Esophagus squamous epithelium (tissue), 5 donors: Measurements from ENCODE around the gene JPH3. TPM values are rescaled to one million over a fixed set of nuclear protein-coding genes. Genes with fewer than 3 reads are reported as not detected.

Experiments used
- DNase-seq: peaks from one replicate; lab custom pipeline; 2025; lab: John Stamatoyannopoulos, UW
- H3K27ac ChIP-seq, 4 donors: fragments of 200-600 bp; sonication (generic); one replicate each; pipeline ENCODE4 v1.5.1; 2016 to 2019; ENCODE audit warnings: mild to moderate bottlenecking in 1 of 4
- H3K27me3 ChIP-seq, 4 donors: fragments of 200-600 bp; sonication (generic); 1 replicate in 3 of 4; 2 replicates in 1 of 4; pipeline versions ENCODE4 v1.5.1 to v1.6.0; 2017 to 2021; ENCODE audit warnings: antibody characterized with exemption in 1 of 4
- H3K36me3 ChIP-seq, 3 donors: fragments of 200-600 bp; sonication (generic); one replicate each; pipeline ENCODE4 v1.5.1; 2016 to 2019
- H3K4me1 ChIP-seq, 3 donors: fragments of 200-600 bp; sonication (generic); one replicate each; pipeline ENCODE4 v1.5.1; 2017 to 2019
- H3K4me3 ChIP-seq, 4 donors: fragments of 200-600 bp; sonication (generic); 1 replicate in 3 of 4; 2 replicates in 1 of 4; pipeline ENCODE4 v1.5.1; 2016 to 2019; ENCODE audit warnings: mild to moderate bottlenecking in 2 of 4, moderate library complexity in 1 of 4
- H3K9me3 ChIP-seq, 3 donors: fragments of 200-600 bp; sonication (generic); one replicate each; pipeline ENCODE4 v1.5.1; 2016 to 2019
- POLR2A ChIP-seq, 4 donors: fragments of 450-650 bp; IDR thresholded peaks; one replicate each; pipeline ENCODE4 v1.6.1; 2017; ENCODE audit warnings: antibody characterized with exemption in 4 of 4, mild to moderate bottlenecking in 4 of 4, moderate library complexity in 3 of 4
- WGBS, 2 donors: methylation state at CpG; one replicate each; pipeline ENCODE4 v1.1.5; 2018; 5-methylcytosine and 5-hydroxymethylcytosine counted together
- intact Hi-C: fragments of 100-400 bp; cut with DNase I; formaldehyde crosslinking; loops from one replicate; pipeline ENCODE4 v1.15.0; 2022
- total RNA-seq, 4 donors: library from RNA; depleted of rRNA; stranded (reverse); fragments of >200 nt; gene quantifications; one replicate each; pipeline ENCODE4 v1.1.0, GENCODE V29; 2016
- TF ChIP-seq, protein P1 (sequence below), 6 experiments: fragments of 450-650 bp in 4 of 6; fragments of 200-600 bp in 2 of 6; sonication (generic) in 2 of 6; IDR thresholded peaks; one replicate each; pipeline ENCODE4 v1.5.1; 2016 to 2019; ENCODE audit warnings: antibody characterized with exemption in 6 of 6, mild to moderate bottlenecking in 4 of 6, moderate library complexity in 4 of 6
- donor health status: DM: yes; HTN: yes; CAD: no.

JPH3 gene
- total RNA-seq, 4 donors from 2014 or later, result 0.29 to 0.76 (median 0.45) TPM; not detected in 1

- Histone ChIP-seq H3K4me1 (no peaks in the 10 kb centered on the region), H3K9me3 (peaks cover 0 to 18% (median 5%) of the 10 kb centered on the region in 3 donors), H3K27me3 (peaks cover 0 to 88% (median 0%) of the 10 kb centered on the region in 4 donors), H3K36me3 (no peaks in the 10 kb centered on the region), H3K4me3 (no peak overlapping the region), H3K27ac (no peak overlapping the region)
- WGBS, 2 donors, result 18 to 36% methylated on average over 4 to 6 of the region's 7 CpGs
- TF ChIP-seq POLR2A (IDR thresholded peaks at IDR 0.05), result no peak
- TF ChIP-seq, protein P1, sequence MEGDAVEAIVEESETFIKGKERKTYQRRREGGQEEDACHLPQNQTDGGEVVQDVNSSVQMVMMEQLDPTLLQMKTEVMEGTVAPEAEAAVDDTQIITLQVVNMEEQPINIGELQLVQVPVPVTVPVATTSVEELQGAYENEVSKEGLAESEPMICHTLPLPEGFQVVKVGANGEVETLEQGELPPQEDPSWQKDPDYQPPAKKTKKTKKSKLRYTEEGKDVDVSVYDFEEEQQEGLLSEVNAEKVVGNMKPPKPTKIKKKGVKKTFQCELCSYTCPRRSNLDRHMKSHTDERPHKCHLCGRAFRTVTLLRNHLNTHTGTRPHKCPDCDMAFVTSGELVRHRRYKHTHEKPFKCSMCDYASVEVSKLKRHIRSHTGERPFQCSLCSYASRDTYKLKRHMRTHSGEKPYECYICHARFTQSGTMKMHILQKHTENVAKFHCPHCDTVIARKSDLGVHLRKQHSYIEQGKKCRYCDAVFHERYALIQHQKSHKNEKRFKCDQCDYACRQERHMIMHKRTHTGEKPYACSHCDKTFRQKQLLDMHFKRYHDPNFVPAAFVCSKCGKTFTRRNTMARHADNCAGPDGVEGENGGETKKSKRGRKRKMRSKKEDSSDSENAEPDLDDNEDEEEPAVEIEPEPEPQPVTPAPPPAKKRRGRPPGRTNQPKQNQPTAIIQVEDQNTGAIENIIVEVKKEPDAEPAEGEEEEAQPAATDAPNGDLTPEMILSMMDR (IDR thresholded peaks at IDR 0.05), result no peak
- intact Hi-C loops, result no loop called here
- DNase-seq, result no peak
Measured at GRCh38 chr16:87628940-87629339, 26.6 kb downstream of the JPH3 start.

- 70 to 72% methylated on average over 2 of the region's 2 CpGs for WGBS, 2 donors
- TF ChIP-seq, protein P1 (IDR thresholded peaks at IDR 0.05), result no peak
- no peak for TF ChIP-seq POLR2A (IDR thresholded peaks at IDR 0.05)
- H3K27ac ChIP-seq, result no peak overlapping the region
- no peaks in the 10 kb centered on the region for H3K36me3 ChIP-seq
- H3K27me3 ChIP-seq, result peaks cover 0 to 93% (median 0%) of the 10 kb centered on the region in 4 donors
- peaks cover 6 to 9% (median 8%) of the 10 kb centered on the region in 3 donors for H3K4me1 ChIP-seq
- intact Hi-C loops, result loop anchor here (10.0 kb wide), 2 partner anchors 206 to 316 kb away; partner anchors contain the start of gene C16orf95
- no peak overlapping the region for H3K4me3 ChIP-seq
- DNase-seq, result no peak
- peaks cover 0 to 18% (median 5%) of the 10 kb centered on the region in 3 donors for H3K9me3 ChIP-seq
Measured at GRCh38 chr16:87631067-87631466, 28.8 kb downstream of the JPH3 start.

GRCh38 chr16:87634411-87634810 lies 32.1 kb downstream of the JPH3 start:
- TF ChIP-seq POLR2A (IDR thresholded peaks at IDR 0.05), result no peak
- TF ChIP-seq, protein P1 (IDR thresholded peaks at IDR 0.05), result no peak
- Histone ChIP-seq H3K4me3 (no peak overlapping the region), H3K27me3 (peaks cover 0 to 66% (median 0%) of the 10 kb centered on the region in 4 donors), H3K4me1 (peaks cover 10 to 17% (median 13%) of the 10 kb centered on the region in 3 donors), H3K36me3 (no peaks in the 10 kb centered on the region), H3K9me3 (peaks cover 0 to 18% (median 5%) of the 10 kb centered on the region in 3 donors), H3K27ac (no peak overlapping the region)
- intact Hi-C loops, result loop anchor here (10.0 kb wide), 2 partner anchors 210 to 320 kb away; partner anchors contain the start of gene C16orf95
- 80 to 94% methylated on average over 5 to 9 of the region's 14 CpGs for WGBS, 2 donors
- DNase-seq, result no peak

DNA sequence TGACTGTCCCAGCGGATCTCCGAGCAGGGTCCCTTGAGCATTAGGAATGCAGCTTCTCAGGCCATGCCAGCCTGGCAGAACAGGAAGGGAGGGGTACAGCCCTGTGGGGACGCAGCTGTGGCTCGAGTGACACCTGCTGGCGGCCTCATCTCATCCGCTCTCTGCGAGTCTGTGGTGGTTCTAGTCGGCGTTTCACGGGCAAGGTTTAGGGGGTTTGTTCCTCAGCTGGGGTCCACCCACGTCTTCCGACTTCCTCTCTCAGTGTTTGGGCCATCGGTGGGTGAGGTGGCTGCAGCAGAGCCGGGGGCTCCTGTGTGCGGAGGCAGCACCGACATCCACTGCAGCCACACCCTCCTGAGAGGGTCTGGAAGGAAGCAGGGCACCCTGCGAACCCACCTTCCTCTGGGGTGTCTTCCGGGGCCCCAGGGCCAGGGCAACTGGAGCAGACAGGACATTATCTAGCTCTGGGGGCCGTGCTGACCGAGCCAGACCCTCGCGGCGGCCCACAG lies 33.3 kb downstream of the JPH3 start:
- H3K36me3 ChIP-seq, result no peaks in the 10 kb centered on the region
- TF ChIP-seq, protein P1 (IDR thresholded peaks at IDR 0.05), result peak; percentile 37 to 68 (median 44)
- TF ChIP-seq POLR2A (IDR thresholded peaks at IDR 0.05), result no peak
- intact Hi-C loops, result loop anchor here (10.0 kb wide), 2 partner anchors 211 to 321 kb away; partner anchors contain the start of gene C16orf95
- peaks cover 0 to 58% (median 0%) of the 10 kb centered on the region in 4 donors for H3K27me3 ChIP-seq
- peaks cover 10 to 17% (median 13%) of the 10 kb centered on the region in 3 donors for H3K4me1 ChIP-seq
- DNase-seq, result peak; percentile 5
- H3K9me3 ChIP-seq, result peaks cover 0 to 10% (median 5%) of the 10 kb centered on the region in 3 donors
- peak overlapping the region in 3 of 4 donors; percentile 9 to 53 (median 13) for H3K4me3 ChIP-seq
- H3K27ac ChIP-seq, result no peak overlapping the region
- WGBS, 2 donors, result 6 to 11% methylated on average over 6 to 13 of the region's 23 CpGs

DNA sequence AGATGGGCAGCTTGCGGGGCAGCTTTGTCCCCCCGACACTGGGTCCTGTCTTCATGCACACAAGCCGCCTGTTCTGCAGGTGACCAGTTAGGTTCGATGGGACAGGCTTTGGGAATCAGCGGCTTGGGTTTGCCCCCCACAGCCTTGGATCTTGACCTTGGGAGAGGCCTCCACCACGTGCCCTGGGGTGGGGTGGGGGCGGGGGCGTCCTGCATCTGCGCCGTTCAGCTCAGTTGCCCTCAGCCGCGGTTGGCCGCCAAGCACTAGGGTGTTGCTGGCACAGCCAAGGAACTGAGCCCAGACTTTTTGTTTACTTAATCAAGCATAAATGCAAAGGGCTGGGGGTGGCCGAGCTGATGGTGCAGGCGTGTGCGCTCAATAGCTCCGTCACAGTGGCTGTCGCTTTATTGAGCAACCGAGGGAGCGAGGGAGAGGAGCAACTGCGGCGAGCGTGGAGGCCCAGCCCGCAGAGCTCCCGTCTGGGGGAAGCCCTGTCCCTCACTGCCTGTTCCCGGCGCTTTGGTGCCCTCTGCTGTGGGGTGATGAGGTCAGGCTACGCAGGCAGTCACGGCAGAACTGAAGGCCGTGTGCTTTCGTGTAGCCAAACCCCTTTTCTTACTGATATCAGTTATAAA lies 33.9 kb downstream of the JPH3 start:
- Histone ChIP-seq H3K27ac (no peak overlapping the region), H3K27me3 (peaks cover 0 to 58% (median 0%) of the 10 kb centered on the region in 4 donors), H3K4me3 (peak overlapping the region in 3 of 4 donors; percentile 9 to 53 (median 13)), H3K9me3 (peaks cover 0 to 5% (median under 1%) of the 10 kb centered on the region in 3 donors), H3K4me1 (peaks cover 10 to 17% (median 13%) of the 10 kb centered on the region in 3 donors), H3K36me3 (no peaks in the 10 kb centered on the region)
- TF ChIP-seq POLR2A (IDR thresholded peaks at IDR 0.05), result no peak
- TF ChIP-seq, protein P1 (IDR thresholded peaks at IDR 0.05), result peak; percentile 51 to 74 (median 58)
- WGBS, 2 donors, result 1 to 50% methylated on average over 3 to 15 of the region's 31 CpGs
- DNase-seq, result peak; percentile 26
- intact Hi-C loops, result loop anchor here (10.0 kb wide), 2 partner anchors 211 to 321 kb away; partner anchors contain the start of gene C16orf95
